Non-pigmented ciliary epithelial cell (primary cell): ENCODE data around the gene FEZ2.

Experiments
- DNase-seq: peaks from one replicate; pipeline ENCODE4 v3.0.0-alpha.2; 2010; ENCODE audit warnings: low read depth

The FEZ2 gene

DNA sequence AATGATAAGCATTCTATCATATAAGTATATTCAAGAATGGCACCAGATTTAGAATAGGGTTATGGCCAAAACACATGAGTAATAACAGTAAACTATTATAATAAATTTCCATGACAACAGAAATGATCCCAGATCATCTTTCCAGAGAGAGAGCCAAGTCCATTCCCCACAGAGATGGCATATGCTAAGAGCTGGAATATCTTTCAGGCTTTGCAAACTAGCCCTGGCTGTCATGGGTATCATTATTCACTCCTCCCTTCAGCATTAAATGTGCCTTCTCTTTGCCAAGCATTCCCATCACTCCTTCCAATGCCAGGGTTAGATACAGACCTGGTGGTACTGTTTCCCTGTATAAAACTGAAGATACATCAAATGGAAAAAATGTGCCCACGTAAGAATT is 10.9 kb downstream of the FEZ2 start:
- DNase-seq: no peak

GRCh38 chr2:36586672-36587071 is 11.3 kb downstream of the FEZ2 start:
- no peak for DNase-seq

DNA sequence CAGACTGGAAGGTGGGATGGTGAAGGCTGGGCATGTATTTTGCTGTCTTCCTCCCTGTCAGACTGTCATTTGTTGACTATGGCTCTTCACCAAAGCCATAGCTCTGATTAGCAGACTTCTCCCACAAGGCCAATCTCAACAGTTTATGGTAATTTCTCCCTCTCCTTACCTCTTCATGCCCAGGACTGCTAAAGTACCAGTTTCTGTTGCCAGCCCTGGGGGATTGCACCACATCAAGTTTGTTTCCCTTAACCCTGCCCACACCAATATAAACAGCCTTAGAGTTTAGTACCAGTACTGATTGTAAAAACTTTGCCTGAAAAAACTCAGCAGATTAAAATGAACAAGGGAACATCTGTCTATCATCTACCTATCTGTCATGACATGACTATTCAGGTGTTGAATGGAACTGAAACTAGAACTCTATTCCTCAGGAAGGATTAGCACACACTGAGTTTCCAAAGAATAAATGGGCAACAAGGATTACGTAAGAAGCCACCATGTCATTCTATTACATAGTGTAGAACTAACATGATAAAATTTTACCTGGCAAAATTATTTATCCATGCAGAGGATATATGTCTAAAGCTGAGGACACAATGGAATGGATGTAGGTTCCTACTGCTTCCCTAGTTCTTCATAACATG is 13.7 kb downstream of the FEZ2 start:
- no peak for DNase-seq

- DNase-seq: no peak
Observed at GRCh38 chr2:36582951-36583350, 15.0 kb downstream of the FEZ2 start.

DNA sequence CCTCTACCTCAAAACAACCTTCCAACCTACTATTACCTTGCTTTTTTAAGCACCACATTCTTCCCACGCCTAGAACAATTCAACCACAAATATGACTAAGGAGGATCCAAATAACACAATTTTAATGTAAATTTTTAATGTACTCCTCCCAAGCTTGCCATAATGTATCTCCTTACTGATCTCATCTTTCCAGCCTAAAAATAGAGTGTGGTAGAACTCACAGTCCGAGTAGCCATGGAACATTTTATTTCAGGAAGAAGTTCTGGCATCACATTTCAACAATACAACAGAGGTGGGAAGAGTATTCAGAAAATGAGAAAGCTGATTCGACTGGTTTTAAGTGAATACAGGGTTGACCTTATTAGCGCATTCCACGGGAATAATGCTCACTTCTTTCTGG is 15.4 kb downstream of the FEZ2 start:
- DNase-seq: no peak

- no peak for DNase-seq
Observed at GRCh38 chr2:36579297-36579664, 18.7 kb downstream of the FEZ2 start.

- no peak for DNase-seq
Observed at GRCh38 chr2:36578343-36579296, 19.3 kb downstream of the FEZ2 start.

DNA sequence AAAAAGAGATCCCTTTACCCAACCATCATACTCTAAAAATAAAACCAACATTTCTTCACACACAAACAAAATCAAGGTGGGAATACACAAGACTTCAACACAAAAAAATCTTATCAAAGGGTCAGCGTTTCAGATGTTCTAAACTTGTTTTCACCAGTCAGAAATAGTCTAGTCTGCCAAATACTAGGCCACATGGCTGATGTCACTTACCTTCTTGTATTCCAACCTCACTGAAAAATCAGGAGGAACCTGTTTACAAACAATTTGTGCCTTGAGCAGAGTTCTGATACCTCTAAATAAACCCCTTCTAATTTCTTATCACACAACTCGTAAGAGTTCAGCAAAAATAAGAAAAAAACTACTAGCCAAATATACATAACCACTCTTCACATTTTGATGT is 20.1 kb downstream of the FEZ2 start:
- no peak for DNase-seq

DNA sequence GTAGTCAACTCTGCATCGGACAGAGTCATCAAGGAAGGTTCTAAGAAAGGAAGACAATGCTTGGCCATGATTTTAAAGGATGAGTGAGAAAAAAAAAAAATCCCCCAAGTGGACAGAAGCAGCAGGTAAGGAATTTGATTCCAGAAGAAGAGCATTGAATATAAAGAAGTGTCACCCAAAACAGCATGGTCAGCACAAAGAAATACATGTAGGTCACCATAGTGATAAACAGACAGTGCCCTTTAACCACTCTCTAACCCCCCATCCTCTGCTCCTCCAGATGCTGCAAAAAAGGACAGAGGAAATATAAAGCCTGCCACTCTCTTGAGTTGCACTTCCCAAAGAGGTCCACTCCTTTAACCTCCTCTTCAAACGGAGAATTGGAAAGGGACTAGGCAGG is 23.4 kb downstream of the FEZ2 start:
- no peak for DNase-seq

- no peak for DNase-seq
Observed at GRCh38 chr2:36573165-36573564, 24.8 kb downstream of the FEZ2 start.

DNA sequence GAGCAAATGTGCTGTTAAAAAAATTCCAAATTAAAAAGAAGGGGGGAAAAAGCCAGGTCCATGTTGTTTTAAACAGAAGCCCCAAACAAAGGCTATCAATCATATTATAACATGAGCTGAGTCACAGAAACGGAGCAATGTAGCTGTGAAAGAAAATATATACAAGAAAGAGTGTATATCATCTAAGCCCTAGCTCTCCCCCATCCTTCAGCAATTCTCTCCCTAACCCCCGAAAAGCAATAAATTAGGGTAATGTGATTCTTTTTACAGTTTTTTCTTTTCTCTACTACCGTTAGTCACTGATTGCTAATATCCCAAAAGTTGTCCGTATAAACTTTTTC is 25.3 kb downstream of the FEZ2 start:
- DNase-seq: no peak

DNA sequence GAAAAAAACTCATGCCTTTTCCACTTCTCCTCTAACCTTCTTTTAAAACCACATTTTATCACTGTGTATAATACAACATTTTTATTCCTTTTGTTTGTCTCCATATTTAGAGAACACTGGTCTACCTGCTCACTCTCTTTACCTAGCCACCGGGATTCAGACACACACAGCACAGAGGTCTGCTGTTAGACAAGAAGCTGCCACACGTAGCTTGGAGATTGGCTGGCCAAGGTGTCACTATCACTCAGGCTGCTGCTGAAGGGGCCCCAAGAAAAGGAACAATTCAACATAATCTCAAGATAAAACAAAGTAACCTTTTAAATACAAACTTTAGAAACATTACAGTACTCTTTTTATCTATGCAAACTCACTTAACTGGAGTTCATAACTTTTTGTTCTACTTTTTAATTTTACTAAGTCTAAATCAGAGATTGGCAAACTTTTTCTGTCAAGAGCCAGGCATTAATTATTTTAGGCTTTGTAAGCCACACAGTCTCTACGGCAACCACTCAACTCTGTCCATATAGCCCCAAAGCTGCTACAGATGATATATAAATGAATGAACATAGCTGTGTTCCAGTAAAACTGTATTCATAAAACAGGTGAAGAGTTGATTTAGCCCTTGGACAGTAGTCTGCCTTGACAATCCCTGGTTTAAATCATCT is 25.8 kb downstream of the FEZ2 start:
- no peak for DNase-seq

- no peak for DNase-seq
Observed at GRCh38 chr2:36570416-36570815, 27.6 kb downstream of the FEZ2 start.

DNA sequence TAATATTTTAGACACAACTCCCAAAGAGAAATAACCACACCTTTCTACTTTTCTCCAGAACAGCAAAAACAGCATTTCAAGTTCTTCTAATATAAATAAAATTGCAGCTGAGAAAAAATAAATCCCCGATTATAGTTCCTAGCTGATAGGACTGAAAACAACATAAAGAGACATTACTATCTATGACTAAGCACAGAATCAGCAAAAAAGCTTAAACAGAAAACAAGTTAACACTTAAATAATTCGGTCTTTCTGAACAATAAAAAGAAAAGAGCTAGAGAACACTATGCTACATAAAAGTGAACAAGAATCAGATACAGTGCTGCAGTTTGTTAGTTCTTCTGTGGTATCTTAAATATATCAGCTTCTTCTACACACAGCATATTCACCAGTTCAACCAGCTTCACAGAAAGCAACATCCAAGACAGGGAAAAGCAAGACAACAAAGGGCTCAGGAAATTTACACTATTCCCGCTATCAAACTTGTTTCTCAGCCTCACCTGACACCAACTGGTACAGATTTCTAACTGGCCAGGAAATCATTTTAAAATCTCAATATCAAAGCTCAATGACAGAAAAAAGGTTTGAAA is 28.6 kb downstream of the FEZ2 start:
- no peak for DNase-seq

GRCh38 chr2:36568516-36569246 is 29.3 kb downstream of the FEZ2 start:
- DNase-seq: no peak

DNA sequence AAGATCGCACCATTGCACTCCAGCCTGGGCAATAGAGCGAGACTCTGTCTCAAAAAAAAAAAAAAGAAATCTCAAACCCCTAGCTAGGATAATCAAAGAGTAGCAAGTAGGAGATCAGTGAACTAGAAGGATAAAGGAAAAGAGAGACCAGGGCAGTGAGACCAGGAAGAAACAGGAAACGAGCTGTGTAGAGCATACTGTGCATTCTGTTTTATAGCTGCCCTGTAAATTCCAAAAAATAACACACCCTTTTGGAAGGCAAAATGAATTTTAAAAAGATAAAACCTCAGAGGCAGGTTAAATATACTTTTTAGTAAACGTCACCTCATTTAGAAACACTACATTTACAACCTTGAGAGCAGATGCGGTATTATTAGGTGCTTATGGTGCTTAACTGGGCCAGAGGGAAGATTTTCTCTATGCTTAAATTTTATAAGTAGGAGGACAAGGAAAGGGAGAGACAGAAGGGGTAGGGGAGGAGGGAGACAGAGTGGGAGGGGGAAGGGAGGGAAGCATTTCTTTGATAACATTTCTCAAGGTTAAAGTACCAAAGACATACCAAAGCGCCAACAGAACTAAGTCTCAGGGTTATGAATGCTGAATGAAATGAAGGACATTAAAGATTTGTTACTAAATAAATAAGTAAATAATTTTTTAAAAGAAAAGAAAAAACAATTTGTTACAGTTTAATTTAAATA is 30.1 kb downstream of the FEZ2 start:
- DNase-seq: no peak

- no peak for DNase-seq
Observed at GRCh38 chr2:36566887-36567286, 31.1 kb downstream of the FEZ2 start.

- no peak for DNase-seq
Observed at GRCh38 chr2:36565712-36566111, 32.3 kb downstream of the FEZ2 start.

GRCh38 chr2:36564377-36564930 is 33.5 kb downstream of the FEZ2 start:
- DNase-seq: no peak

DNA sequence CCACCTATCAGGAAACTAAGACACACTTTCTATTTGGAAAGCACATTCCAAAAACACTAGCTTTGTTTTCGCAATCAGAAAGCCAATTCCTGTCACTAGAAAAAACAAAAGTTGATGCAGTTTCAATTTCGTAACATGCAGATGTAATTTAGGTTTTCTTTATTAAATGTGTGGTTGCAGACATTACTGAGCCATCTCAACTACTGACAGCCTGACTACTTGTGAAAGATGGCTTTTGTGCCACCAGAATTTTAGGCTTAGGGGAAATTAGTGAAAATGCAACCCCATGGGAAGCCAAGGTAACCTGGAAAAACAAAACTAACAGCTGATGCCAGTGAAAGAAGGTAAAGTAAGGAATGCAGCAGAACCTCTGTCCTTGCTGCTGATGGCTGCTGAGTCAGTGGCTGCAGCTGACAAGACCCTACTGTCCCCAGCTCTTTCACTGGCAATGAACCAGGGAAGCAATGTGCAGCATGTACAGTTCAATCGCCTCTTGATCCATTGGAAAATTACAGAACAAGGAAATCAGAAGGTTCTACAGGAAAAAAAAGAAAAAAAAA is 34.9 kb downstream of the FEZ2 start:
- DNase-seq: no peak

- peak; percentile 60 for DNase-seq
Observed at GRCh38 chr2:36562240-36562639, 35.7 kb downstream of the FEZ2 start.
